Measurements from ENCODE around the gene ANKRD44.

Gene ANKRD44

GRCh38 chr2:197274349-197274748 lies 36.2 kb downstream of the ANKRD44 start:
- no peak for TF ChIP-seq CTCF (conservative IDR thresholded peaks at IDR 0.05; ENCODE audit: low read depth, low read length)
- H3K4me3 ChIP-seq (ENCODE audit: low read length), result no peak overlapping the region
- DNase-seq (ENCODE audit: low read depth), result no peak

- H3K4me3 ChIP-seq (ENCODE audit: low read length), result no peak overlapping the region
- DNase-seq (ENCODE audit: low read depth), result no peak
- no peak for TF ChIP-seq CTCF (conservative IDR thresholded peaks at IDR 0.05; ENCODE audit: low read depth, low read length)
Observed at GRCh38 chr2:197273485-197273884, 37.1 kb downstream of the ANKRD44 start.

- no peak for DNase-seq (ENCODE audit: low read depth)
- no peak overlapping the region for H3K4me3 ChIP-seq (ENCODE audit: low read length)
- no peak for TF ChIP-seq CTCF (conservative IDR thresholded peaks at IDR 0.05; ENCODE audit: low read depth, low read length)
Observed at GRCh38 chr2:197270601-197271000, 40.0 kb downstream of the ANKRD44 start.

DNA sequence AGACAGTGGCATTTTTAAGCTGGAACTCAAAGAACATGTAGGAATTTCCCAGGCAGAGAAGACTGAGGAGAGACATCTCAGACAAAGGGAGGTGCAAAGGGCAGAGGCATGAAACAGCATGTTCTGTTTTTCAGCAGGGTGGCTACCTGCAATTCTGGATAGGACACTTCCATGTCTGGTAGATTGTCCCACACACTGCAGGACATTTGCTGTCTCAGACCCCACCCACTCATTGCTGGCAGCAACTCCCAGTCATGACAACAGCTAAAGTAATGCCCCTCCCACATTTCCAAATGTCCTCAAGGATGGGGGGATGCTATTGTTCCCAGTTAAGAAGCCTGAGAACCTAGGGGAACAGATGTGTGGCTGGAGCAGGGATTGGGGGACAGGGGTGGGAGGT lies 40.8 kb downstream of the ANKRD44 start:
- no peak for DNase-seq (ENCODE audit: low read depth)
- TF ChIP-seq CTCF (conservative IDR thresholded peaks at IDR 0.05; ENCODE audit: low read depth, low read length), result no peak
- H3K4me3 ChIP-seq (ENCODE audit: low read length), result no peak overlapping the region

DNA sequence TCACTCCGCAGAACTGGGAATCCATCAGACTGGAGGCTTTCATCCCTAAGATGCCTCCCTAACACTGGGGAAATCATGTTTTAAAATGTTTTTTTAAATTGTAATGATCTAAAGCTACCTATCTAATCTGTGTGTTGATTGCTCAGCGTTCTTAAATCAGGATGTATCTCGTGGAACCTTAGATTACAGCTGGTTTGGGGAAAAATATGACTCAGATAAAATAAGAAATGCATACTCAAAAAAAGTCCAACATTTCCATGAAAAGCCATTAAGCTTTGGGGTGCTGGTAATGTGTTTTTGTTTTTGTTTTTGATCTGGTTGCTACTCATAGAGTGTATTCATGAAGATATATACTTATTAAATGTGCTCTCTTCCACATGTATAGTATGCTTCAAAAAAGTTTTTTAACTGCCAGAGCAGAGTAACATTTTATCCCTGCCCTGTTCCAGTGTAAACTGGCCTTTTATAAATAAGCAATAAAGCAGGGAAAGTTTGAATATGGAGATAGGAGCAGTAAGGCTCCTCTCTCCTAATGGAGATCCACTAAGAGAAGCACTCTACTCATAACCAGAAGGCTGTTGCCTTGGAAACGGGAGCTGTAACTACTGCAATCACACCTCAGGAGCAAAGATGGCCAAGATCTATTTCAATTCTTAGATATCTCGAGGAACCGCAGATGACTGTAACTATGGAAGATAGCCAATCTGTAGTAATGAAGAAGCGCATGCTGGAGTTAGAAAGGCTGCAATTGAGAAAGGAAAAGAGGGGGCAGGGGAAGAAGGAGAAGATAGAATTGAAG lies 41.6 kb downstream of the ANKRD44 start:
- no peak overlapping the region for H3K4me3 ChIP-seq (ENCODE audit: low read length)
- TF ChIP-seq CTCF (conservative IDR thresholded peaks at IDR 0.05; ENCODE audit: low read depth, low read length), result no peak
- DNase-seq (ENCODE audit: low read depth), result no peak

GRCh38 chr2:197266477-197266876 lies 44.1 kb downstream of the ANKRD44 start:
- no peak for DNase-seq (ENCODE audit: low read depth)
- TF ChIP-seq CTCF (conservative IDR thresholded peaks at IDR 0.05; ENCODE audit: low read depth, low read length), result no peak
- no peak overlapping the region for H3K4me3 ChIP-seq (ENCODE audit: low read length)

DNA sequence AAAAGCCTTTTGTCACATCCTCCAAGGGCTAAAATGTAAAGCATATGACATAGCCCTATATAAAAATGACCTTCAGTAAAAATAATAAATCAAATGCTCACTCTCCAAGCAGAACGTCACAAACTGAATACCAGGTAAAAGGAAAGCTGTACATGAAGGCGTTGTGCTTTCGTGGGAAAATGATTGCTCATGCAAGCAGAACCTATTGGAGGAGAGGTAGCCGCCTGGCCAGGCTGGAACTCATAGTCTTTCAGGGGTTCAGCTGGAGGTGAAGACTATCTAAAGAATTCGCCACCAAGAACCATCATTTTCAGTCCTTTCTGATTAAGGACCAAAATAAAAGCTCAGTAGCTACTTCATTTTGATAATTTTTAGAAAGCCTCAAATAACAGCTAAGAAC lies 44.7 kb downstream of the ANKRD44 start:
- TF ChIP-seq CTCF (conservative IDR thresholded peaks at IDR 0.05; ENCODE audit: low read depth, low read length), result no peak

More for the DNA sequence above, 44.7 kb downstream of the ANKRD44 start:
- no peak for DNase-seq (ENCODE audit: low read depth)
- H3K4me3 ChIP-seq (ENCODE audit: low read length), result no peak overlapping the region

Measured in retinal pigment epithelial cell (primary cell).